NCI-H2107 (cell line): ENCODE measurements around the gene ZBTB3.
"Not testable (repeated sequence)": the region's sequence is repeated elsewhere in the genome, so short reads cannot be mapped to it uniquely, and the experiment has no call there.

Experiments used
- DNase-seq: peaks from one replicate; lab custom pipeline; 2025; lab: John Stamatoyannopoulos, UW

ZBTB3 gene

DNA sequence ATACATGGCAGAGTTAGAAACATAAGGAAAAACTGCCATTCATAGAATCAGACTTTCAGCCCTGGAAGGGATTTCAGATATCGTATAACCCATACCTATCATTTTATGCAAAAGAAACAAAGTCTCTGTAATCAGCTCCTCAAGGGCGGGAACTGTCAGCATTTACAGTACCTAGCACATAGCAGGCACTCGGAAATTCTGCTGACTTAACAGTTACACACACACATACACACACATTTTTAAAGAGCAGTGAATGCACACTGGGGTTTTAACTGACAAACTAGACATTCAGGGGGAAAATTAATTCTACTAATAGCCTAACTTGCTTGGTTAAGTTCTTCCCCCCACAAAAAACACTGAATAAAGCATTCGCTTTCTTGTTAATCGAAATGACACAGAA lies 37.8 kb downstream of the ZBTB3 start:
- DNase-seq = no peak

DNA sequence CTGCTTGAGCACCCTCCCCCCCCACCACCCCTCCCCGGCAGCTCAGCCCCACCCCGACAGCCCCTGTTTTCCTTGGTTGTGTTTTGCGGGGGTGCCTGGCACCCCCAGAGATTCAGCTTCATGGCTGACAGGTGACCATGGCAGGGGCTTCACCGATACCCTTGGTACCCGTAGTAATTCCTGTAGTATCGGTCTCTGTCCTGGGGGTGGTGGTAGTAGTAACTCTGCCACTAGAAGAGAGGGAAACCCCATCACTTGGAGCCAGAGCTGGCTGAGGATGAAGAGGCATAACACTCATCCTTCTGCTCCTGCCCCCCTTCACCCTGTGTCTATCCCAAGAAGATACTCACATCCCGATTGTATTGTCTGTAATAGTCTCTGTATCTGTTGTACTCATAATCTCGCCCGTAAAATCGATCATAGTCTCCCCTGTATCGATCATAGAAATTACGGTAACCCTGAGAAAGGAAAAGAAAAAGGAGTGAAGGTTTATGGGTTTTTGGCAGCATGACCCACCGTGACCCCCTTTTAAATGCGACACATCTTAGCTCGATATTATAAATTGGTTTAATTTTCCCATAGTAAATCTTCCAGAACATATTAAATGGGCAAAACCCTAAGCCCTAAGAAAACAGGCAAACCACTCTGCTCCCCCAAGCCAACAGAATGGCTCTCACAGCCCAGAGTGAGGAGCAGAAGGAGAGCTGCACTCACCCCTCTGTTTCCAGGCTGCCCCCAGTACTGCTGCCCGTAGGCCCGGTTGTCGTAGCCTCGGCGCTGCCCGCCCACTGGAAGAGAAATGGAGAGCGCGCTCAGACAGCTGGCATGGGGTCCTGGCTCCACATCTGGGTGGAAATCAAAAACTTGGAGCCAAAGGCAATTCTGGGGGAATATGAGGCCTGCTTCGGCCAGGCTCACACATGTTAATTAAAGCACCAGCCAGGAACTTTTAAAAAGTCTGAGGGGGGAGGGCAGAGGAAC lies 38.5 kb downstream of the ZBTB3 start:
- no peak for DNase-seq

DNA sequence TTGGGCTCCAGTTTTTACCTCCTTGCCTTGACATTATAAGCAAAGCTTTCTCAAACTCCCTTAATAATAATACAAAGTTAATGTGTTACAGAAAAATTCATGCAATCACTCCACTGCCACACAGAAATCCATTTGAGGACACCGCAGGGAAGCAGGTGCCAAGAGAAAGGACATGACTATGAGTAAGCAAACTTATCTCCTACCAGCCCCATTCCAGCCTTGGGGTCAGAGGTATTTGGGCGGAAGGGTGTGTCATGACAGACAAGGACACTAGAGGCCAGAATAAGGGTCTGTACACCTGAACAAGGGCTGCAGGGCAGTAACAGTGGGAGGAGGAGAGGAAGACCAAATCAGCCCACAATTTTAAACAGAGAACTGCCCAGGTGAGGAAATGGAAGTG lies 40.6 kb downstream of the ZBTB3 start:
- no peak for DNase-seq

DNA sequence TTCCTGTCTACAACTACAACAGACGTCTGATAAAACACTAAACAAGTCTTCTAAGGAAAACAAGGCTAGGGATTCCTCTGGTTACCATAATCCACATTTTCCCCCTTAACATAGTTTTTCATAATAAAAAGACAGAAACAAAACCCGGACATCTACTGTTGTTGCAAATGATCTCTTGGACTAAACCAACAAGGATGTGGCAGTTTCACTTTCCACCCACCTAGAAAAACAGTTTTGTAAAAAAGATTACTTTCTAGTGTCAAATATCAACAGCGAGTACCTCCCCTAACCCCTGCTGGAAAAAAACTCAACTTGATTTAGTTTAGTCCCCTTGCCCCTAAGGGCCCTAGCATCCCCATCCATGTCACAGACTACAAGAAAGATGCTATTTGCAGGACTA lies 41.1 kb downstream of the ZBTB3 start:
- no peak for DNase-seq

DNA sequence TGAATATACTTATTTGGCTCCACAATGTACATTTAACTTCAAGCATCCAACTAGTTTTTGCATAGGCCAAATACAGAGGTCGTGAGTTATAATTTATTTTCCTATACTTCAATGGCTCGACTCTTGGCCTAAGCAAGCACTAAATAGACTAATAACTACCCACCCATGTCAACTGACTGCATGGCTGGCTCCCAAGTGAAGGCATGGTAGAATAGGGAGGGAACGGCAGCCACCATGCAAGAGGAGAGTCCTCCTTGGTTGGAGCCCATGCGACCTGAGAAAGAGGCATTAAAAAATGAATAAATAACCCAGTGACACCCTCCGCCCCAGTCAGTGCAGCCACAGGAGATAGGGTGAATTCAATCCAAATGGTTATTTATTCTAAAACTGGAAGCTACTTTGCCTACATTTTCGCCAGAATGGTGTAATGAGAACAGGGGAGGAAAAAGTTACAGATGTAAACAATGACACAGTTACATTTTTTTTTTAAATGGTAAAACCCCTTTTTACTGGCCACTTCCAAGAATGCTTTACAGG lies 41.6 kb downstream of the ZBTB3 start:
- no peak for DNase-seq

DNA sequence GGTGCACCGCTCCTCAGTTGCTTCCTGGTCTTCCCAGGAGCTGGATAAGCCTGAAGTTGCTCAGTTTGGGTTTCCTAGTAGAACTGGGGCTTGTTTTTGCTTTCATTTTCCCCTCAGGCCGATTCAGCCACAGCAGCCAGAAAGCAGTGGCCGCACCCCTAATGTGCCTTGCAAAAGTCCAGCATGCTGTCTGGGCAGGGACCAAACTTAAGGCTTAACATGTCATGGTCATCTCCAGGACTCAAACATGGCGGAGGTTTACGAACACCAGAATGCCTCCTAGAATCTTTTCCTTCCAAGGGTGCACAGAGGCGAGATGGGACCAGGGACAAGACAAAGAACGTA lies 44.0 kb downstream of the ZBTB3 start:
- no peak for DNase-seq

DNA sequence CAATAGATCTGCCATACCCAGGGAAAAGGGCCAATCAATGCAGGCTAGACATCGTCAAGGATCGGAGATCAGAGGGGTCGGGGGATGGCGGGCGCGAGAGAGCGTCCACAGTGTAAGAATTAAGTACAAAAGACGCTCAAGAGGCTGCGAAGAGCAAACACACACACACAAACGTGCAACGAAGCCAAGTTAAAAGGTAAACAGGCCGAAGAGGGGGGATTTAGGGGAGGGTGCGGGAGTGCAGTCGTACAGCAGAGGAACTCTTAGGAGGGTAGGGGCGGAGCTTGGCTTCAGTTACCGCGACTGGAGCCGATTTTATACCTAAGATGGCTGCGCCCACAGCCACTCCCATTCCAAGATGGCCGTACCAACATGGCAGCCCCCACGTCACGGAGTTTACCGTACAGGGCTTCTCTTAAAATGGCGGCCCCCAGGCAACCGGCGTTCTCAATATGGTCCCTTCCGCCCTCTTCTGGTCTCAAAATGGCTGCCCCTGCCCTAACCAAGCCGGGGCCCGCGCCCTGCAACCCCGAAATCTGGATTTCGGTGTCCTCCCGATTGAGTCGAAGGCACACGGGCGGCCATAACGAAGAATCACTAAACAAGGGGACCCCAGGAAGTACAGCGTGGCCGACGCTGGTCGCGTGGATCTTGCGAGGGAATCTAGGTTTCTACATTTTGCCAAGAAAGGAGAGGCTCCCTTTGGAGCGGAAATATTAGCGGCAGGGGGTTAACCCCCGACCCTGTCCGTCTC lies 44.5 kb downstream of the ZBTB3 start:
- peak; percentile 98 for DNase-seq

DNA sequence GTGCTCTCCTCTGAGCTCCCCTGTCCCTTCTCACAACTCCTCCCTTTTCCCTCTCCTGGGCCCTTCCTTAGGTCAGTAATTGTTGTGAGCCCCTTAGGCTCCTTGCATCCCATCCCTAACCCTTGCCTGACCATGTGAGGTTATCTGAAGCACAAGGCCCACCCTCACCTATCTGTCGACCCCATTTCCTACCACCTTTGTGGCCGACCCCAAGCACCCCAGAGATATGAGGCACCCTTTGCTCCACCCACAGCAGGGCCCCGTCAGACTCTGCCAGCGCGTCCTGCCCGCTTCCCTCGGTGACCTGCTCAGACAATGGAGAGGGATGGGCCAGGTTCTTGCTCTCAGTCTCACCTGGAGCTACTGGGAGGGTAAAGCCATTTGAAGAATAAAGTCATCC lies 45.2 kb downstream of the ZBTB3 start:
- DNase-seq = no peak

DNA sequence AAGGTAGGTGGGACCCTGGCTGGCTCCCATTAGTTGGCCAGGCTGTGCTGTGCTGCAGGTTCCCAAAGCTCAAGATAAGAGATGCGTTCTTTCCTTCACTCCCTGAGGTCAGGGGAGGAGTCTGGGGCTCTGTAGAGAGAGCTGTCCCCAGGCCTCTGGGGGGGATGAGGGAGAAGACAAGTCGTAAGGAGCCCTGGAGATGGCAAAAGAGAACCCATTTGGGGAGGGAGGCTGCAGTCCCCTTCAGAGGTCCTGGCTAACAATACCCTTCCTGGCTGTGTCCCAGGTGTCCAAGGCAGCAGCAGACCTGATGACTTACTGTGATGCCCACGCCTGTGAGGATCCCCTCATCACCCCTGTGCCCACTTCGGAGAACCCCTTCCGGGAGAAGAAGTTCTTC lies 45.6 kb downstream of the ZBTB3 start:
- no peak for DNase-seq

DNA sequence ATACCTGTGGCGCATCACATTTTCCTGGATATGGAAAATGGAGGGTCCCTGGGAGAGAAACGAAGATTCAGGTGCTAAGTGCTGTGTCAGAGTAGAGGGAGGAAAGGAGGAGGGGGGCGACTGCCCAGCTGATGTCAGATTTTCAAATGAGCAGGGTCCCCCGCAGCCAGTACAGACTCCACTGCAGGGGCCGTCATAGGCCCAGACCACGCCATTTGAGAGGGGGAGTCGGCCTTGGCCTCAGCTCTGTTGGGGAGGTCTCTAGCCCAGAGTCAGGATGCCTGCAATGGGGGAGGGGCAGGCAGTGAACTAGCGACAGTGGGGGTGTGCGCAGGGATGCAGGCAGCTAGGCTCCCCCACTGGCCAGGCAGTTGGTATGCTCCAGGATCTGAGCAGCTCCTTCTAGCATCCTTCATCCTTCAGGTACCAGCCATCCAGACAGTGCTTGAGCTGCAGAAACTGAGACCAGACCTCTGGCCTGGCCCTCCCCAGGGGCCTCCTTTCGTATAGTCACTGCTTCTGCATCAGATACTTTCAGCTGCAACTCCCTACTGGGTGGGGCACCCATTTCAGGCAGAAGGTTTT lies 46.6 kb downstream of the ZBTB3 start, which contains the start of the genes BSCL2 and GNG3:
Gene BSCL2, minus strand, starts transcription at position 148 of the 585 bp plus-strand sequence. CDS start 229 bp downstream, outside the sequence.
Gene GNG3, plus strand, starts transcription at position 400 of the 585 bp plus-strand sequence. CDS start 620 bp downstream, outside the sequence.
- DNase-seq = no peak

DNA sequence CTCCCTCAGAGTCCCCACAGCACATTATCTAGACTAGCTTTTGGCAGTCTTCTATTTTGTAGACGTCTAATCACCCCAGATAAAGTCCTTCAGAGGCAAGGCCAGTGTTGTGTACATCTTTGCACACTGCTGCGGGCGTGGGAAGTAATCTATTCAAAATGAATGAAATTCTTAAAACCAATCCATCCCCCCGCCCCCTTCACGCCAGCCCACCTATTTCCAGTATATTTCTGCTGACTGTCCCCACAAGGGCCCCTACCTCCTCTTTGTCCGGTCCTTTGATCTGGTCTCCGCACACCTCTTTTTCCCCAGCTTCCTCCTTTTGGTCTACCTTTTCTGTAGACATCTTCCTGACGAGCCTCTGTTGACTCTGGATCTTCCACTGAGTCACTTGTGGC lies 47.1 kb downstream of the ZBTB3 start:
- no peak for DNase-seq

DNA sequence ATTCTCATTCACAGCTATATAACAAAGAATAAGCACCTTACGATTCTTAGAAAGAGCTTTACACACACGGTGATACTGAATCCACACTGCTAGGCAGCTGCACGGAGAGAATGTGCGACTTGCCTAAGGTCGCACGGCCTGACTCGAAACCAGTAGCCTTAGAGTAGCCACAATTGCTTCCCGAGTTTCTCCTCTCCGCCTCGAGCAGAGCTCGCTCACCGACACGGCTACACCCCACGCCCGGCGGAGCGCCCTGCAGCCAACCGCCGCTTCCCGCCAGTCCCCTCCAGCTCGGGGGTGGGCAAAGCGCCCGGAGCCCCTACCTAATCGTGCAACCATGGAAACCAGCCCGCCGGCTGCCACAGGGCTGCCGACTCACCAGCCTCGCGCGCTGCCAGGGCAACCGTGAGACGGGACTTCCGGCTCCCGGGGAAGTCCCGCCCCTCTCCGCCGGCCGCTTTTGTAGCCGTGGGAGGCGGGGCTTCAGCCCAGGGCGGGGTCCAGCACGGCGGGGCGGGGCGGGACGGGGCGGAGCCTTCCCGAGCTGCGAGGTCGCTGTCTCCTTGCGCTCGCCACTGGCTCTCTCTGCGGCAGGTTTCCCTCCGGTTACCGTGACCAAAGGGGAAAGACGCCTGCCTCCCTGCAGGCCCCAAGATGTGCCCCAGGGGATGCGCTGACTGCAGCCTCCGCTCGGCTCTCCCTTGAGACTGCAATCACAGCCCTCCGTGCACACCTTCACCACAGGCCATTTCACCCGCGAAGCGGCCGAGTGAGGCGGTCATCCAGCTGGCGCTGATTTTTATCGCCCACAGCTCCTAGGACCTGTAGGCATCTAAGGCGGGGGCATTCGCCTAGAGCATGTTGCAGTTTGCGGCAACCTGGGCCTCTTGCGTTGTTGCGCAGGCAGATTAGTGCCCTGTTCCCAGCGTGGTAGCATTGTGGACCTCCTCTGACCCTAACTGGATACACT lies 47.8 kb downstream of the ZBTB3 start:
- peak; percentile 93 for DNase-seq

DNA sequence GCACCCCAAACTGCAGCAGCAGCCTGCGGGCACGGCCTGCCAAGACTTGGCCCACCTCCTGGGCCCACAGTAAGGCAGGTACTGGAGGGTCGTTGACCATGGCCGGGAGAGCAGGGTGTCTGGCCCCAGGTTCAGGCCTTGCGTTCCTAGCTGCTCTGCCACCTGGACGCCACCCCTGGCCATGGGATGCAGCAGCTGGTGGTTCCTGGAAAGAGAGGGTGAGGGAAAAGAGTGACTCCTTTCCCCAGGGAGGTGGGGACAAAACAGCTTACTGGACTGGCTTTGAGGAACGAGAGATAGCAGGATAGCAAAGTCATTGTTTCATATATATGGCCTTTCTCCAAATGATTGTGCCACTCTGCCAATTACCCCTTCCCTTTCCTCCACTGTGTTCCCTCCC lies 48.5 kb downstream of the ZBTB3 start:
- no peak for DNase-seq

DNA sequence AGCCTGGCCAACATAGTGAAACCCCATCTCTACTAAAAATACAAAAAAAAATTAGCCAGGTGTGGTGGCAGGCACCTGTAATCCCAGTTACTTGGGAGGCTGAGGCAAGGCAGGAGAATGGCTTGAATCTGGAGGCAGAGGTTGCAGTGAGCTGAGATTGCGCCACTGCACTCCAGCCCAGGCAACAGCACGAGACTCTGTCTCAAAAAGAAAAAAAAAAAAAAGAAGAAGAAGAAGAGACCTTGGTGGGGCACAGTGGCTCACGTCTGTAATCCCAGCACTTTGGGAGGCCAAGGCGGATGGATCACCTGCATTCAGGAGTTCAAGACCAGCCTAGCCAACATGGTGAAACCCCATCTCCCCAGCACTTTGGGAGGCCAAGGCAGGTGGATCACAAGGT lies 50.0 kb downstream of the ZBTB3 start:
- not testable (repeated sequence) for DNase-seq

DNA sequence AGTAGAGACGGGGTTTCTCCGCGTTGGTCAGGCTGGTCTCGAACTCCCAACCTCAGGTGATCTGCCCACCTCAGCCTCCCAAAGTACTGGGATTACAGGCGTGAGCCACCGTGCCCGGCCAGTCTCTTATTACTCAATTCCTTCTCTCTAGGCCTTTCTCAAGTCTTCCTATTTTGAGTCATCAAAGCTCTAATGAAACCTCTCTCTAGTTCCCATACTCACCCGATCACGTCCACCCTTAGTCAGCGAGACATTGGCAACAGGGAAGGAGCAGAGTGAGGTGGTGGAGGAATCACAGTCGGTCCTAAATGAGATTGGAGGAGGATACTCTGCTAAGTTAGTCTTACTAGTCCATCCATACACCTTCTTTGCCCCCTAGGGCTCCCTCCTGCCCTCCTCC lies 51.7 kb downstream of the ZBTB3 start:
- DNase-seq = no peak
